Lung microvascular endothelial cell (primary cell): ENCODE data around the gene PPP2R3C. TPM values are rescaled to one million over a fixed set of nuclear protein-coding genes. Genes with fewer than 3 reads are reported as not detected.
"Not testable (repeated sequence)": the region's sequence is repeated elsewhere in the genome, so short reads cannot be mapped to it uniquely, and the experiment has no call there.

ENCODE experiments used
- DNase-seq, 2 donors: peaks; one replicate each; pipeline versions ENCODE4 v3.0.0 to v3.0.0-alpha.2; 2010; ENCODE audit warnings: low read depth in 2 of 2
- total RNA-seq: library from RNA; depleted of rRNA; stranded (reverse); fragments of >200 nt; gene quantifications from 2 replicates; pipeline ENCODE4 v1.2.1, GENCODE V29; 2014

Gene PPP2R3C
- total RNA-seq, 1 donor from 2014 or later = 43.7 TPM

GRCh38 chr14:35061113-35061791 lies 60.5 kb downstream of the PPP2R3C start:
- DNase-seq = peak; percentile 12 to 43

GRCh38 chr14:35052637-35053036 lies 69.2 kb downstream of the PPP2R3C start:
- DNase-seq = no peak

GRCh38 chr14:35051796-35052195 lies 70.0 kb downstream of the PPP2R3C start:
- no peak for DNase-seq

- peak; percentile 62 to 78 for DNase-seq
These were observed 71.1 kb downstream of the PPP2R3C start for GRCh38 chr14:35050652-35051051.

GRCh38 chr14:35047976-35048513 lies 73.7 kb downstream of the PPP2R3C start:
- DNase-seq = no peak

- peak; percentile 43 to 47 for DNase-seq
These were observed 74.8 kb downstream of the PPP2R3C start for GRCh38 chr14:35046751-35047536.

- peak; percentile 96 to 99 for DNase-seq
These were observed 75.6 kb downstream of the PPP2R3C start, which contains the start of gene FAM177A1 for GRCh38 chr14:35046048-35046750. FAM177A1 (plus strand) TSS chr14:35046272; CDS start chr14:35046464, 192 bp downstream.

GRCh38 chr14:35045798-35046047 lies 76.1 kb downstream of the PPP2R3C start:
- no peak for DNase-seq

- DNase-seq = peak in 1 of 2 donors; percentile 14
These were observed 76.6 kb downstream of the PPP2R3C start for GRCh38 chr14:35044939-35045797.

- no peak for DNase-seq
These were observed 78.7 kb downstream of the PPP2R3C start for GRCh38 chr14:35043046-35043445.

GRCh38 chr14:35042632-35043031 lies 79.2 kb downstream of the PPP2R3C start:
- no peak for DNase-seq

- not testable (repeated sequence) for DNase-seq
These were observed 83.5 kb downstream of the PPP2R3C start for GRCh38 chr14:35038312-35038711.

Other genes with a start within 250 kb of the PPP2R3C start
- 29.9 and 30.2 TPM in 2 replicates for gene BAZ1A, start 246.6 kb downstream of the PPP2R3C start, total RNA-seq
- gene SRP54, start 139.0 kb downstream of the PPP2R3C start, total RNA-seq = 44.9 and 51.0 TPM in 2 replicates
- 30.6 and 32.7 TPM in 2 replicates for gene FAM177A1, start 75.7 kb downstream of the PPP2R3C start, total RNA-seq
- gene PRORP, start 562 bp upstream of the PPP2R3C start, total RNA-seq = 19.4 and 23.1 TPM in 2 replicates
- gene PSMA6, start 170.4 kb upstream of the PPP2R3C start, total RNA-seq = 191 and 290 TPM in 2 replicates